HUES6 (cell line): ENCODE results near the gene BRF1.
"Not testable (repeated sequence)": the region's sequence is repeated elsewhere in the genome, so short reads cannot be mapped to it uniquely, and the experiment has no call there.

ENCODE experiments used
- H3K27ac ChIP-seq: 2 replicates; pipeline ENCODE4 v1.7.0; 2013; ENCODE audit warnings: low read depth, mild to moderate bottlenecking, low read length, inconsistent platforms
- H3K27me3 ChIP-seq: 2 replicates; pipeline ENCODE4 v1.6.1; 2013; ENCODE audit warnings: low read length; ENCODE audit not compliant: control insufficient read depth, insufficient read depth
- H3K36me3 ChIP-seq: 2 replicates; pipeline ENCODE4 v1.6.1; 2013; ENCODE audit warnings: low read length; ENCODE audit not compliant: control insufficient read depth, insufficient read depth
- H3K4me1 ChIP-seq: 2 replicates; pipeline ENCODE4 v1.6.1; 2013; ENCODE audit warnings: low read length; ENCODE audit not compliant: control insufficient read depth, insufficient read depth
- H3K4me3 ChIP-seq: 2 replicates; pipeline ENCODE4 v1.5.1; 2013; ENCODE audit warnings: low read depth, low read length
- H3K9ac ChIP-seq: one replicate; pipeline ENCODE4 v1.6.1; 2013; ENCODE audit warnings: mild to moderate bottlenecking, low read length
- H3K9me3 ChIP-seq: 2 replicates; pipeline ENCODE4 v1.6.1; 2013; ENCODE audit warnings: low read depth, low read length; ENCODE audit not compliant: control insufficient read depth, insufficient read depth

BRF1 gene

GRCh38 chr14:105301915-105302249, 1.1 kb upstream of the BRF1 start:
- Histone ChIP-seq H3K4me3 (peak overlapping the region; percentile 76), H3K27me3 (peaks cover 10% of the 10 kb centered on the region; the same call in 1 of the 2 replicates), H3K9ac (peak overlapping the region; percentile 28)
- not testable (repeated sequence) for H3K9me3 ChIP-seq, H3K27ac ChIP-seq, H3K36me3 ChIP-seq, H3K4me1 ChIP-seq

GRCh38 chr14:105301103-105301914, 508 bp upstream of the BRF1 start:
- H3K27ac ChIP-seq = no peak overlapping the region
- H3K4me1 ChIP-seq = 0 out of 2 replicates have a peak, but pooled peaks cover 5% of the 10 kb centered on the region
- H3K36me3 ChIP-seq = no peaks in the 10 kb centered on the region; the same call in 1 of the 2 replicates
- H3K27me3 ChIP-seq = peaks cover 10% of the 10 kb centered on the region; the same call in 1 of the 2 replicates
- H3K9ac ChIP-seq = peak overlapping the region; percentile 95
- H3K4me3 ChIP-seq = peak overlapping the region; percentile 100
- no peaks in the 10 kb centered on the region for H3K9me3 ChIP-seq

GRCh38 chr14:105299654-105300541, 903 bp downstream of the BRF1 start:
- H3K9me3 ChIP-seq = no peaks in the 10 kb centered on the region
- H3K9ac ChIP-seq = peak overlapping the region; percentile 95
- H3K4me3 ChIP-seq = peak overlapping the region; percentile 100
- H3K4me1 ChIP-seq = no peaks in the 10 kb centered on the region
- H3K36me3 ChIP-seq = no peaks in the 10 kb centered on the region; the same call in 1 of the 2 replicates
- no peak overlapping the region for H3K27ac ChIP-seq
- H3K27me3 ChIP-seq = peaks cover 10% of the 10 kb centered on the region; the same call in 1 of the 2 replicates

GRCh38 chr14:105297311-105297710, 3.5 kb downstream of the BRF1 start:
- H3K4me3 ChIP-seq, H3K27ac ChIP-seq, H3K4me1 ChIP-seq, H3K9ac ChIP-seq, H3K36me3 ChIP-seq, H3K9me3 ChIP-seq: not testable (repeated sequence)
- peaks cover 10% of the 10 kb centered on the region; the same call in 1 of the 2 replicates for H3K27me3 ChIP-seq

DNA sequence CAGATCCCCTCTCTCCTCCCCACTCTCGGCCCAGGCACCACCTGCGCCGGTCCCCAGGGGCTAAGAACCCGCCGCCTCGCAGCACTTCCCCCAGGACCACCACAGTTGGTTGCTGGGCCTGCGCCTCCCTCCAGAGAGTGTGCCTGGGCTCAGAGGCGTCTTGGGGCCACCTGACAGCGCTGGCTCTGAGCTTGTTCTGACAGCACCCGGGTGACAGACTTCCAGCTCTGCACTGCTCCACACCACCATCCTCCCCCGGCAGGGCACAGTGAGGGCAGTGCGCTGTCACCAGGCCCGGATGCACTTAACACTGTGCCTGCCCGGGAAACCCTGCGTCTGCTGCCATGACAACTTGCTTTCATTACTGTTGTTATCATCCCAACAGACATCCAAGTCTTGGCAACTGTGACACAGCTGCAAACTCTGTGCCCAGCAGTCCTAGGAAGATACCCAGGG, 6.6 kb downstream of the BRF1 start:
- Histone ChIP-seq H3K27ac (no peak overlapping the region), H3K4me3 (no peak overlapping the region), H3K9me3 (no peaks in the 10 kb centered on the region), H3K36me3 (no peaks in the 10 kb centered on the region), H3K9ac (no peak overlapping the region), H3K27me3 (no peaks in the 10 kb centered on the region), H3K4me1 (peaks cover 3% of the 10 kb centered on the region; the same call in 1 of the 2 replicates)

GRCh38 chr14:105292826-105293711, 7.7 kb downstream of the BRF1 start:
- no peak overlapping the region for H3K27ac ChIP-seq
- H3K27me3 ChIP-seq = no peaks in the 10 kb centered on the region
- no peak overlapping the region for H3K4me3 ChIP-seq
- H3K36me3 ChIP-seq = no peaks in the 10 kb centered on the region
- H3K4me1 ChIP-seq = peaks cover 3% of the 10 kb centered on the region; the same call in 1 of the 2 replicates
- no peaks in the 10 kb centered on the region for H3K9me3 ChIP-seq
- H3K9ac ChIP-seq = no peak overlapping the region

GRCh38 chr14:105290621-105291346, 10.0 kb downstream of the BRF1 start:
- Histone ChIP-seq H3K4me3 (no peak overlapping the region), H3K9ac (no peak overlapping the region), H3K4me1 (peaks cover 3% of the 10 kb centered on the region; the same call in 1 of the 2 replicates), H3K27me3 (no peaks in the 10 kb centered on the region), H3K36me3 (no peaks in the 10 kb centered on the region), H3K9me3 (no peaks in the 10 kb centered on the region), H3K27ac (no peak overlapping the region)

DNA sequence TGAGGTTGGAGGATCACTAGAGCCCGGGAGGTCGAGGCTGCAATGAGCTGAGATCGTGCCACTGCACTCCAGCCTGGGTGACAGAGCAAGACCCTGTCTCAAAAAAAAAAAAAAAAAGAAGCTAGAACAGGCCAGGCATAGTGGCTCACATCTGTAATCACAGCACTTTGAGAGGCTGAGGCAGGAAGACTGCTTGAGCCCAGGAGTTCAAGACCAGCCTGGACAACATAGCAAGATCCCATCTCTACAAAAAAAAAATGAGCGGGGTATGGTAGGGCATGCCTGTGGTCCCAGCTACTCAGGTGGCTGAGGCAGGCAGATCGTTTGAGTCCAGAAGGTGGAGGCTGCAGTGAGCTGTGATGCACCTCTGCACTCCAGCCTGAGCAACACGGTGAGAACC, 11.9 kb downstream of the BRF1 start:
- H3K4me3 ChIP-seq, H3K4me1 ChIP-seq, H3K9ac ChIP-seq, H3K36me3 ChIP-seq, H3K9me3 ChIP-seq, H3K27ac ChIP-seq, H3K27me3 ChIP-seq: not testable (repeated sequence)

DNA sequence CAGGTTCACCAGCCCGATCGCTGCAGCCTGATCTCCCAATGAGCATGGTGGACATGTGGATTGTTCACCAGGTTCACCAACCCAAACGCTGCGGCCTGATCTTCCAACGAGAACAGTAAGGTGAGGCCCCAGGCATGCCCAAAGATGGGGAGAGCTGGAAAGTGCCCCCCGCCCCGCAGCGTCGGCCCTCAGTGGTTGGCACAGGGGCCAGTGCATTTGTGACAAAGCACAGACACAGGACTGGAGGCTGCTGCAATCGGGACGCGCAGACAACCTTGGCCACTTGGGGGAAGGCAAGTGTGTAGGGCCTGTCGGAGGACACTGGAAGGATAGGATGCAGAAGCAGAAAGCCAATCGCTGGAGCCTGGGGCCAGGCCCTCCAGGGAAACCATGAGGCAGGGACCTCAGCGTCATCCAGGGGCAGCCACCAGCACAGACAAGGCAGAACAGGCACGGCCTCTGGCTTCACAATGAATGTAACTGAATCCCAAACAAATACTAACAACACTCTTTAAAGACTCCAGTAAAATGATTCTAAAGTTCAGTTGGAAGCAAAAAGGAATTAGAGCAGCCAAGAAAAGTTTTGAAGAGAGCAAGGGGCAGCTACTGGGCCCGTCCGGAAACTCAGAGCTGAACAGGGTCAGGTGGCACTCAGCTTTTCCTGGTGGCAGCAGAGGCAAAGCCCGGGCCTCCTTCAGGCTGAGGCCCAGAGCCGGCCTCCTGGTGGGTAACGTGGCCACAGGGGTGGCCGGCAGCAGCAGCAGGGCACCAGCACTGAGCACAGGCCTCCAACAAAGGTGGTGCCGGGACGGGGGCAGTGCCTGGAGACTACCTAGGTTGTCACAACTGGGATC, 13.3 kb downstream of the BRF1 start:
- no peaks in the 10 kb centered on the region for H3K9me3 ChIP-seq
- no peak overlapping the region for H3K27ac ChIP-seq
- H3K4me3 ChIP-seq = no peak overlapping the region
- no peaks in the 10 kb centered on the region for H3K27me3 ChIP-seq
- peaks cover 7% of the 10 kb centered on the region for H3K4me1 ChIP-seq
- H3K9ac ChIP-seq = no peak overlapping the region
- H3K36me3 ChIP-seq = no peaks in the 10 kb centered on the region
